ENCODE data around the gene CHRND. TPM values are rescaled to one million over a fixed set of nuclear protein-coding genes. Genes with fewer than 3 reads are reported as not detected.

CHRND gene
- total RNA-seq, 1 donor from 2014 or later, result not detected

DNA sequence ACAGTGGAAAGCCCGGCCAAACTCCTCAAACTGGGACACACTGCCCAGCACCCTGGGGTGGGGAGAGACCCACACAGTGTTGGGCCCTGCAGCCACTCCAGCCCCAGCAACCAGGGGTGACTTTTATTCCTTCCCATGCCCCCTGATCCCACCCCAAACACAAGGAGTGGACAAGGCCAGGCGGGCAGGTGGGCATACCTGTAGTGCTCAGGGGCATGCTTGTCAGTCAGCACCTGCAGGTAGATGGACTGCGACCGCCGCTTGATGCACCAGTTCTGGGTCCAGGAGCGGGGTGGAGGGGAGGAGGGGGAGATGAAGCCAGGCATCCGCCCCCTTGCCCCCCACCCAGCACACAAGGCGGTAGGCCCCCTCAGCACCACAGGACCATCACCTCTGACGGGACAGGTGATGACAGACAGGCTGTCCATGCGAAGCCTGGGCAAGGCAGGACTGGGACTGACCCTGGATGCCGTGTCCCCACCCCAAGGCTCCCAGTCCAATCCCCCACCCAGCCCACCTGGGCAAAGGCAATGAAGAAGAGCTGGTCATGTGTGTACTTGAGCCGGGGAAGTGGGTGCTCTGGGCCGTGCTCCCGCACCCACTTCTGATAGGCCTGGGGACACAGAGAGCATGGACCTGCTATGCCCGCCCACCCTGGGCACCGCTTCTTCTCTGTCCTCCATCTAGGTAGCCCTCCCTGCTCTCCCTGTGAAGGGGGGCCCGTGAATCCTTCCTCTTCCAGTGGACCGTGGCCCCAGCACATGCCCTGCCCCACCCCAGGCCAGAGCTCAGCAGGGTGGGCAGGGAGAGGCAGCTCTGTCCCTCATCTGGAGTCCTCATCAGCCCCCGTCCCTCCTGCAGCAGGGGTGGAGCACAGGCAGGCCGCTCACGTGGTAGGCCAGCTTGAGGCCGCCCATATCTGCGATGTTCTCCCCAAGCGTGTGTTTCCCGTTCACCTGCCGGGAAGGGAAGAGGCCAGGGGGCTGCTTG lies 45.5 kb upstream of the CHRND start:
- DNase-seq (ENCODE audit: low read depth), result no peak
- no peak overlapping the region for H3K4me3 ChIP-seq (ENCODE audit: low read depth, low read length)
- TF ChIP-seq, protein P1, sequence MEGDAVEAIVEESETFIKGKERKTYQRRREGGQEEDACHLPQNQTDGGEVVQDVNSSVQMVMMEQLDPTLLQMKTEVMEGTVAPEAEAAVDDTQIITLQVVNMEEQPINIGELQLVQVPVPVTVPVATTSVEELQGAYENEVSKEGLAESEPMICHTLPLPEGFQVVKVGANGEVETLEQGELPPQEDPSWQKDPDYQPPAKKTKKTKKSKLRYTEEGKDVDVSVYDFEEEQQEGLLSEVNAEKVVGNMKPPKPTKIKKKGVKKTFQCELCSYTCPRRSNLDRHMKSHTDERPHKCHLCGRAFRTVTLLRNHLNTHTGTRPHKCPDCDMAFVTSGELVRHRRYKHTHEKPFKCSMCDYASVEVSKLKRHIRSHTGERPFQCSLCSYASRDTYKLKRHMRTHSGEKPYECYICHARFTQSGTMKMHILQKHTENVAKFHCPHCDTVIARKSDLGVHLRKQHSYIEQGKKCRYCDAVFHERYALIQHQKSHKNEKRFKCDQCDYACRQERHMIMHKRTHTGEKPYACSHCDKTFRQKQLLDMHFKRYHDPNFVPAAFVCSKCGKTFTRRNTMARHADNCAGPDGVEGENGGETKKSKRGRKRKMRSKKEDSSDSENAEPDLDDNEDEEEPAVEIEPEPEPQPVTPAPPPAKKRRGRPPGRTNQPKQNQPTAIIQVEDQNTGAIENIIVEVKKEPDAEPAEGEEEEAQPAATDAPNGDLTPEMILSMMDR (conservative IDR thresholded peaks at IDR 0.05; ENCODE audit: low read depth, low read length), result no peak

DNA sequence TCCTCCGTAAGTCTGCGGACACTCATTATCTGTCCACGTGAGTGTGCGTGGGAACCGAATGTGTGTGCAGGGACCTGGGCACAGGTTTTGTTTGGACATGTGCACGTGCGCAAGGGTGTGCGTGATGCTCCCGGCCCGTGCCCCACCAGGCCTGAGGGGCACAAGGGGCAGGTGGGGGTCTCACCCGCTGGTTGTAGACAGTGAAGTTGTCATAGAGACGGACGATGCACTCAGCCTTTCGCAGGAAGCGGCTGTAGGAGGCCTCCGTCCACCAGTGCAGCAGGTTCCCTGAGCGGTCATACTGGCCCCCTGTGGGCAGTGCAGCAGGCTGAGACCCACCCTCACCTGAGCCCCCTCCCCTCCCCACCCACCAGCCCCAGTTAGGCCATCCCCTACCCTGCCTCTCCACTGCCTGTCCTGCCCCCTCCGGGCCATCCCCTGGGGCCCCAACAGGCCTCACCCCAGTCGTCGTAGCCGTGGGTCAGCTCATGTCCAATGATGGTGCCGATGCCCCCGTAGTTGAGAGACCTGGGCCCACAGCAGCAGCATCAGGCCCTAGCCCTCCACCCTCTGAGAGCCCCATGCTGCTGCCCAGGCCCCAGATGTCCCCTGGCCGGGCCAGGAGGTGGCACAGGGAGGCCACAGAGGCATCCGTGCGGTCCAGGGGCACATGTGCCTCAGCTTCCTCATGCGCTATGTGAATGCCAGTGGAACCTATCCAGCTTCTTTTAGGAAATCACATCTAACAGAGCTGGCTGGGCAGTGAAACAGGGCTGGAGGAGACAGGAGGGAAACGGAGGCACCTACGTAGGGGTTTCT lies 44.4 kb upstream of the CHRND start:
- H3K4me3 ChIP-seq (ENCODE audit: low read depth, low read length), result no peak overlapping the region
- TF ChIP-seq, protein P1 (conservative IDR thresholded peaks at IDR 0.05; ENCODE audit: low read depth, low read length), result no peak
- DNase-seq (ENCODE audit: low read depth), result no peak

DNA sequence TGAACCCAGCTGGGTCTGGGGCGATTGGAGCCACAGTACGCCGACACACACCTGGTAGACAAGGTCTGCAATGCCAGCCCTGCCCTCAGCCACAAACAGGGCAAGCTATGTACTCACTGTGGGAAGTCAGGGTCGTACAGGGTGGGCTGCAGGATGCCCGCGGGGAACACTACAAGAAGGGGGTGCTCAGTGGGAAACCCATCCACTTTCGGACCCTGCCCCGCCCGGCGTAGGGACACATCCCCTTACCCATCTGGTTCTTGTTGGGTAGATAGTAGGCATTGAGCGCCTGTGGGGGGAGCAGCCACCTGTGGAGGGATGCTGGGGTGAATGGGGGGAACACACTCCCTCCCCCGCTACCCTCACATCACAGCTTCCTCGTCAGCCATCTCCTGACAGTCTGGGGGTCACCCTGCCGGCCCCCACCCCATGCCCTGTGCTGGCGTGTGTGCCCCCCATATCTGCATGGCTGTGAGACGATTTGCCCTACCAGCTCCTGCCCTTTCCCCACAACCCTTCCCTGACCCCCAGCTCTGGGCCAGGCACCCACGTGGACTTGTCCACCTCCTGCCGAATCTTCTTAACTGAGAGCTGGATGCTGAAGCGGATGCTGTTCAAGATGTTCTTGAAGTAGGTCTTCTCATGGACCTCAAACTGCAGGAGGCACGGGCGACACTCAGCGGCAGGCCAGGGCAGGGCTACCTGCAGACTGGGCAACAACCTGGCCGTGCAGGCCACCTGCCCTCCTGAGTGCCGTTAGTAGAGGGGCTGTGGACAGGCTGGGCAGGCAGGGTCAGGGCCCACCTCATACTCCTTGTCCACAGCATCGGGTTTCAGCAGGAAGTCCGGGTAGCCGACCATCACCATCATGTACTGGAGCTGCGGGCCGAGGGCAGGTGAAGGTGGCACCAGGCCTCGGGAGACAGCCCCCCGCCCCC lies 43.4 kb upstream of the CHRND start:
- no peak for DNase-seq (ENCODE audit: low read depth)
- TF ChIP-seq, protein P1 (conservative IDR thresholded peaks at IDR 0.05; ENCODE audit: low read depth, low read length), result no peak
- H3K4me3 ChIP-seq (ENCODE audit: low read depth, low read length), result no peak overlapping the region

DNA sequence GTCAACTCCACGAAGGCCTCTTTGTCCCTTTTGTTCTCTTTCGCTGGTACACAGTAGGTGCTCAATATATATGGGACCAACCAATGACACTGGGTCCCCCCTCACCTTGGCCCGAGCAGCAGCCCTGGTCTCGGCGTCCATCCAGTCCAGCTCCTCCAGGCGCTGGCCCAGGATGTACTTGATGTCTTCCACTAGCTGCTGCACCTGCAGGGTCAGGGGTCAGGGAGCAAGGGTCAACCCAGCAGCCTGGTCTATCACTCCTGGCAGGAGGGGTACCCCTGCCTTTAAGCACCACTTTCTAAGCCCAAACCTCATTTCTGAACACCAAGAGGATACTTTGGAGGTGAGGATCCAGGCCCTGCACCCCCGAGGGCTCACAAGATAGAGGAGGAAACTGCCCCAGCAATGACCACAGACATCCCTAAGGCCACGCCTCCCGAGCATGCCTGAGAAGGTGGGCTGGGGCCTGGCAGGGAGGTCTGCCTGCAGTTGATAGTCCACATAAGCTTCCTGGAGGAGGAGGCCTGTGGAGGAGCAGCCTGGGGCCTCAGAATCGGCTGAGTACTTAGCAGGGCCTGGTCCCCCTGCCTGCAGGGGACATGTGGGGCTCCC lies 42.5 kb upstream of the CHRND start:
- no peak for DNase-seq (ENCODE audit: low read depth)
- no peak overlapping the region for H3K4me3 ChIP-seq (ENCODE audit: low read depth, low read length)

DNA sequence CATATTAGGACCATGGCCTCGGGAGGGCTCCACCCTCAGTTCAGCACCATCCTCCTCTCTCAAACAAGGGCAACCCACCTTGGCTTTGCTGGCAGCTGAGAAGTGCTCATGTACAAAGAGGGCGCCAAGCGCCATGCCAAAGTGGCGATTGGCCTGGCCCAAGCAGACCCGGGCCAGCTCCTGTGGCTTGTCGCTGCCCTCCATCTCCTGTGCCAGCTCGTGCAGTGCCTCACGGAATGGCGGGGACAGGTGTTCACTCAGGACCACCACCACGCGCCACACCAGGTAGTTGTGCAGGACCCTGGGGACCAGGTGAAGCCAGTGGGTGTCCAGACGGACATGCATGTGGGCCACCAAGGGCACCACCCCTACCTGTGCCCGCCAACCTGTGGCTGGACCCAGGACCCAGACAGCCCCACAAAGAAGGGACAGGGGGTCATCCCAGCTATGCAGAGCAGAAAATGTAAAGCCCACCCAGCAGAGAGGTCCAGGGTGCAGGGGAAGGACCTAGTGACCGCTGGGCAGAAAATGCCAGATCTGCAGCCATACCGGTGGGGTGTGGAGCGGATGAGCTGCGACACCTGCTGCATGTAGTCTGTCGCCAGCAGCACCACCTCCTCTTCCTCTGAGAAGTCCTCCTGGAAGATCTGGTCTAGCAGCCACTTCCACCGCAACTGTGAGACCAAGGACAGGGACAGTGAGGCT lies 41.9 kb upstream of the CHRND start:
- TF ChIP-seq, protein P1 (conservative IDR thresholded peaks at IDR 0.05; ENCODE audit: low read depth, low read length), result no peak
- H3K4me3 ChIP-seq (ENCODE audit: low read depth, low read length), result no peak overlapping the region
- DNase-seq (ENCODE audit: low read depth), result no peak

More for the DNA sequence above, 42.5 kb upstream of the CHRND start:
- TF ChIP-seq, protein P1 (conservative IDR thresholded peaks at IDR 0.05; ENCODE audit: low read depth, low read length), result no peak

All from epithelial cell of proximal tubule (primary cell).